HL-60/S4 treated with phorbol 12-myristate 13-acetate at 8.2 ng/mL for 4 days and 3 days (cell line): Measurements from ENCODE around the gene ODC1.
"Not testable (repeated sequence)": the region's sequence is repeated elsewhere in the genome, so short reads cannot be mapped to it uniquely, and the experiment has no call there.

ENCODE experiments used
- in situ Hi-C: fragments of 300-500 bp; cut with MboI; formaldehyde crosslinking; loops from 2 replicates; pipeline ENCODE4 v1.15.0; 2022; ENCODE audit warnings: low sequenced_read_pairs

The ODC1 gene

DNA sequence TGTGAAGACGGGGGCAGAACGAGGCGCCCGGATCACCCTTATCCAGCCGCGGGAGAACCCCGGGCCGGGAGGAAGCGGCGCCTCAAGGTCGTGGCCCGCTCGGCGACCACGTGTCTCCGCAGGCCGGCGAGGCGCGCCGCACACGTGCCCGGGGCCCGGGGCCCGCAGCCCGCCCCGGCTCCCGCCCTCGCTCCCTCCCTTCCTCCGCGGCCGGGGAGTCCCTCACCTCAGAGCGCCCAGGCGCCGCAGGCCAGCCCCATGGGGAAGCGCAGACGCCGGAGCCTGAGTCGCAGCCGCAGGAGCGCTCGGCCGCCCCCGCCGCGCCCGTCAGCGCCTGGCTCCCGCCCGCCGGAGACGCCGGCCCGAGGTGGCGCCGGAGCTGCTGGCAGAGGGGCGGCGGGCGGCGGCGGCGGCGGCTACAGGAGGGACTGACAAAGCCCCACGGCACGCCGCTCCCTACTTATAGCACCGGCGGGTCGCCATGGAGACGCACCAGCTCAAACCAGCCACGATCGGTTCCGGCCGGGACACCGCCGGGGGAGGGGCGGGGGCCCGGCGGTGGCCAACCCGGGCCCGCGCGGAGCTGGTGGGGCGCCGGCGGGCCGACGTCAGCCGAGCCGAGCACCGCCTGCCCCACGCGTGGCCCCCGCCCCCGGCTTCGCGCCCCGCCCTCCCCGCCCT, at the start of gene ODC1:
Gene ODC1 (minus strand): TSS at position 433 of the 681 bp plus-strand sequence. CDS start 3,295 bp downstream, outside the sequence.
- in situ Hi-C loops: no loop called here

DNA sequence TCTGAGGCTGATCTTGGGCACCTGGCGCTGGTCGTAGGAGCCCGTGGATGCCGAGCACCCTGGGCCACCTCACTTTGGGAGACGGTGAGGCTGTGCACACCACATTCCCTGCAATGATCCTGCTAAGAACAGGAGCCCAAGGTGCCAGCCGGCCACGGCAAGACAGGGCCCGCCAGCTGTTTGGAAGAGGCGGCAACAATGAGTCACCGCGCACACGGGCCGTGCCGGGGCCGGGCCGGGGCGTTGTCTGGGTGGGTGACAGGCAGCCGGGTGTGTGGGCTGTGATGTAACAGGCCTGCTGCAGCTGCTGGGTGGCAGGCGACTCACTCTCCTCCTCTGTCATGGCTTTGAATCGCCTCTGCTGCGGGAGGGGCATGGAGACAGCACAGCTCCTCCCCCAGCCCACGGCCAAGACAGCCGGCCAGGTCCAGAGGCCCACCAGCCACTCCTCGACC, 49.7 kb upstream of the ODC1 start:
- in situ Hi-C loops: no loop called here

DNA sequence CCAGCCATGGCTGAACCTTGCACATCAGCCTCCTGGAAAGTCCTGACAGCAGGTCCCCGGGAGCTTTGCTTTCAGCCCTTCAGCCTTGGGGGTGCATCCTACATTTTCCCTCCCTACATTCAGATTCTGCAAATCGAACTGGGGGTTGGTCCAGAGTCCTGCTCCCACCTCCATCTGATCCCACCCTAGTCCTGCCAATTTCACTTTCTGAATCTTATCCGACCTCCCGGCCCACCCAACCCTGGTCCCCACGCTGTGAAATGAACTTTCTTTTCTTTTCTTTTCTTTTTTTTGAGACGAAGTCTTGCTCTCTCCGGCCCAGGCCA, 47.8 kb upstream of the ODC1 start:
- in situ Hi-C loops: no loop called here

DNA sequence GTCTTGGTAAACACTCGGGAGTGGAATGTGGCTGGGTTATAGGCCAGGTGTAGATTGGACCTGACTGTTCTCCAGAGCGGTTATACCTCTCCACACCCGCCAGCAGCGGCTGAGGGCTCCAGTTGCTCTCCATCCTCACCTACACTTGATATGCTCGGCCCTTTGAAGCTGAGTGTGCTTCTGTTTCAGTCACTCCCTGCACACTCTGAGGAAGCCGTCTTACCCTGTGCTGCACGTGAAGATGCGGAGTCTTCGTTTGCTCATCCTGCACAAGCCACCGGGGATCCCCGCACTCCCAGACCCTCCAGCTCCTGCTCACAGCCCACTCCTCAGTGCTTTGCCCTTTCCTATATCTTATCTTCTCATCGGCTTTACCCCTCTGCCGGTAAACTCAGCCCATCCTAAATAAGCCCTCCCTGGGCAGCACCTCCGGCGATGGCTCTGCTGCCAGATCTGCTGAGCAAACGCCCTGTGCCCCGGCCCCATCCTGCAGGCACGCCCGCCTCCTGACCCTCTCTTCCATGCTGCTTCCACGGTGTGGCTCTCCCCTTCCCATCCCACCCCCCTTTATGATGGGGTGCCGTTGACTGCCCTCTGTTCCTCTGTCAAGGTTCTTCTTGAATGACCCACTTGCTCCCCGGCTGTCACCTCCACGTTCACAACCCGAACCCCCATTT, 47.3 kb upstream of the ODC1 start:
- in situ Hi-C loops: no loop called here

DNA sequence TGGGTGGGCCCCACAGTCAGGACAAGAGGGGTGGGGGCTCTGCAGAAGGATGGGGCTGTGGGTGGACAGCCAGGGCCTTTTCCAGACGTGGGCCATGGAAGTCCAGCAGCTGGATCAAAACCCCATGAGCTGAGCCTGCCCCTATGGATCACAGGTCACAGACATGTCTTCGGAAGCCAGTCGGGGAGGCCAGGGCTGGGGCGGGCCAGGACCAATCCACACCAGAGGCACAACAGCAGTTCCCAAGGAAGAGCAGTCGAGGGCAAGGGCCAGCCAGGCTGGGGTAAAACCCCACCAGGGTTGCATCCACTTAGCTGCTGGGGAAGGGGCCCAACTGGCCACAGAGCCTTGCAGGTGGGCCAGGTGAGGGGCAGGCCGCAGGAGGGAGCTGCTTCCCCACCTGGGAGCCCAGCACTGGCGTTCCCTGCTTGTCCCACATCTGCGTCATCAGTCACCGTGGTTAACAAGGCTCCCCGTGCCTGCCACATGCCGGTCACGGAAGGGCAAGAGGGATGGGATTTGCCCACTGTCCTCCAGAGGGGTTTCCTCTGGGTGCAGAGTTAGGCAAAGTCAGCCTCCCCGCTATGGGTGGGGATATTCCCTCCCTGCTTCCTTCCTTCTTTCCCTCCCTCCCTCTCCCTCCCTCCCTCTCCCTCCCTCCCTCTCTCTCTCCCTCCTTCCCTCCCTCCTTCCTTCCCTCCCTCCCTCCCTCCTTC, 46.4 kb upstream of the ODC1 start:
- in situ Hi-C loops: no loop called here

DNA sequence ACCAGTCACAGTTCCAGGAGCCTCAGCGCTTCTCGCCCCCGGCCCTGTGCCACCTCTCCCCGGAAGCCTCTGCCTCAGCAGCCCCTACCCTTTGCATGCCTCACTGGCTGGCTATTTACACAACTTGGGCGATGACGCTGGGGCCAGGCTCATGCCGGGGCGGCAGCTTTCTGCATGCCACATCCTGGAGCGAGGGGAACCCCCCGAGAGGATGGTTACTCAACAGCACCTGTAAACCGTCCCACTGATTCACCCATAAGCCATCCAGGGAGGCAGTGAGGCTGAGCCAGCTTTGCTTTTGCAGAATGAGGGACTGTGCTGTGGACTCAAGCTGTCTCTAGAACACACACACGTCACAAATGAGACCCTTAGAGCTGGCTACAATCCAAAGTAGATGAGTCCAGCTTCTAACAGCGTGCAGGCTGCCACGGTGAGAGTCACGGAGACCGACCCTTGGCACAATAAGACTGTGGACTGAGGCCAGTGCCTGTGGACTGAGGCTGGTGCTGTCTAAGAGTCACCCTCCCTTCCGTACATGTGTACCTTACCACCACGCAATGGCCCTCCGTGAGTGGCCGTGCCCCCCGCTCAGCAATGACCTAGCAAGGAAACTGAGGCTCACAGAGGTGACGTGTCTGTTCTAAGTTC, 45.6 kb upstream of the ODC1 start:
- in situ Hi-C loops: no loop called here

DNA sequence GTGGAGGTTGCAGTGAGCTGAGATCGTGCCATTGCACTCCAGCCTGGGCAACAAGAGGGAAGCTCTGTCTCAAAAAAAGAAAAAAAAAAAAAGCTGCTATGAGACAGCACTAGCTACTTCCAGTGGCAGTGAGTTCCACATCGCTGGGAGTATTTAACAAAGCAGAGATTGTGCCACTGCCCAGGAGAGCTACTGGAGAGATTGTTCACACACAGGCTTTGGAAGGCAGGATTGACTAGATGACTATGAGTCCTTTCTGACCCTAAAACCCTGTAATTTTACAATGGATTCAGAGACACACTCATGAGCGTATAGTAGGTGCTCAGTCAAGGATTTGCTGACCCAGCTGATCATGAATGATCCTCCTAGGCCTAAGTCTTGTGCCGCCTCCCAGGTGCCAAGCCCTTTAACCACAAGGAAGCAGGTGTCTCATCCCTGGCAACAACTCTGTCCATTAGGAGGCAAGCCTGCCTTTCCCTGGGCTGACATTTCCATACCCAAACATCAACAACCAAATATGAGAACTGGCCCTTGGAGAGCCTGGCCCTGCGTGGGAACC, 45.0 kb upstream of the ODC1 start:
- in situ Hi-C loops: no loop called here

DNA sequence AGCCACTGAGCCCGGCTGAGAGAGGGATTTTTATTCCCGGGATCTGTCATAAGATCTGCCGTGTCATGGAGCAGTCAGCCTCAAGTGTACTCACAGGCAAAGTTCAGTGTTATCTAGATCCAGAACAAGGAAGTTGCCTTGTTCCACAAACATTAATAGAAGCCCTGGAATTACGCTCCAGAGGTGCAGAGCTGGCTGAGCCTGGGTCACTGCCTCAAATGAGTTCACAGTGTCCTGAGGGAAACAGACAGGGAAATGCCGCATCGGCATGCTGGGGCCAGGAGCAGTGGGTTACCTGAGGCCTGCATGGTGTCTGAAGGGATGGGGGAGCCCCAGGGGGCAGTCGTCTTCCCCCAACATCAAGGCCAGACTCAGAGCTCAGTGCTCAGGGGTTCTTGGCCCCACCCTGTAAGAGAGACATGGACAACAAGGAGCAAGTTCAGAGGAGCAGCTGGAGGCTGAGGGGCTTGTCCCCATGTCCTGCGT, 42.7 kb upstream of the ODC1 start:
- in situ Hi-C loops: no loop called here

DNA sequence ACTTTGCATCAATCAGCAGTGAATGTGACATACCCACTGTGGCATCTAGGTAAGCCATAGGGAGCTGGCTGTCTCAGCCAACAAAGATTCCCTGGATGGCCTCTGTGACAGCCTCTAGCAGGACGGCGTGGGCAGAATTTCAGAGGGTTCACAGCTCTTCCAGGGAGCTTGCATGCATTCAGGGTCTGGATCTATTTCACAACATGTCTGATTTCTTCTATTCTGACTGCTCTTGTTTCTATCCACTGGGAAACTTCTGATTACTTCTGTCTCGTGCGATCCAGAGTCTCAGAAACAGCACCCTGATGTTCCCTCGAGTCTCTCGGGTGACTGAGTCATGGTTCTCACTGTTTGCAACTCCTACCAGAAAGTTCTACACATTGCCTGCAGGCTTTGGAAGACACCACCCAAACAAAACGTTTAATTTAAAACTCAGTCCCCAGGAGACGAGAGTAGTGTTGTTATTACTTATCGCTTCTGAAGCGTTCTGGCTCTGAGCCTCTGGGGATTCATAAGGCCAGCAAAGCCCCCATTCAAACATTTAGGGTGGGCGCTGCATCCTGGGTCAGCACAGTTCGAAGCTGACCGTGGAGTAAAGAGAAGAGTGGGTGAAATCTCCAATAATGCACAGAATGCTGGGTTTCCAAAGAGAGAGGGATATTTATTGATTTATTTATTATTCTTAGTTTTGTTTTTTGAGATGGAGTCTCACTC, 41.9 kb upstream of the ODC1 start:
- in situ Hi-C loops: no loop called here

DNA sequence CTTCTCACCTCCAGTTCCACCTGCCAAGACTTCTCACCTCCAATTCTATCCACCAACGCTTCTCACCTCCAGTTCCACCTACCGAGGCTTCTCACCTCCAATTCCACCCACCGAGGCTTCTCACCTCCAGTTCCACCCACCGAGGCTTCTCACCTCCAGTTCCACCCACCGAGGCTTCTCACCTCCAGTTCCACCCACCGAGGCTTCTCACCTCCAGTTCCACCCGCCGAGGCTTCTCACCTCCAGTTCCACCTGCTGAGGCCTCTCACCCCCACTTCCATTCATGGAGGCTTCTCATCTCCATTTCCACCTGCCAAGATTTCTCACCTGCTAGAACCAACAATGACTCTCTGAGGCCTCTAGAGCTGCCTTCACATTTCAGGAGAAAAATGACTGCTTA, 40.0 kb upstream of the ODC1 start:
- in situ Hi-C loops: not testable (repeated sequence)

DNA sequence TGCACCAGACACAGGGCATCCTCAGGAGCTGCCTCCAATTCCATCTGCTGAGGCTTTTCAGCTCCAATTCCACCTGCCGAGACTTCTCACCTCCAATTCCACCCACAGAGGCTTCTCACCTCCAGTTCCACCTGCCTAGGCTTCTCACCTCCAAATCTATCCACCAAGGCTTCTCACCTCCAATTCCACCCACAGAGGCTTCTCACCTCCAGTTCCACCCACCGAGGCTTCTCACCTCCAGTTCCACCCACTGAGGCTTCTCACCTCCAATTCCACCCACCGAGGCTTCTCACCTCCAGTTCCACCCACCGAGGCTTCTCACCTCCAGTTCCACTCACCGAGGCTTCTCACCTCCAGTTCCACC, 39.6 kb upstream of the ODC1 start:
- in situ Hi-C loops: not testable (repeated sequence)

DNA sequence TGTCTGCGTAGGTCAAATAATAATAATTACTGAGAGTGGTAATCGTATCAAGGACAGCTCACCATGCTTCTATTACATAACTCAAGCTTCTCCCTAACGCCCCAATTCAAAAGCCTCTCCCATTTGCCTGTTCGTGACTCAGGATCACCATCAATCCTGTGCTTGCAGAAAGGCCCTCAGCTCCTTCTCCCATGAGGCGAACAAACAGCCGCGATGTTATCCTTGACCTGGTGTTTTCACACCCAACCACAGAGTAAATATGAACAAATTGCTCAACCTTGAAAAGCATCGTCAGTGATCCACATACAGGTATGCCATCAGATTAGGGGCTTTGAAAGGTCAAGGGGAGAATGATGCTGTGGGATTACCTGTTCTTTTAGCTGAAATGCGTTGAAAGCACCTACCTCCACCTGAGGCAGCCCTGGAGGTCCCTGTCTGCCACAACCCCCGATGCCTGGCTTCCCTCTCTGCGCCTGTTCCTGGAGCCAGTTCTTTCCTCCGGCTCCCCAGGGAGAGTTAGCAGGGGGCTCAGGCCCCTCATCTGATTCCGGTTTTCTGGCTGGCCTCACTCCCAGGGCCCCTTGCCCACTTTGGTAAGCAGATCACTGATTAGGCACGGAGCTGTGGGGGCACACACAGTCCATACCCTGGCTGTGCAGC, 39.1 kb upstream of the ODC1 start:
- in situ Hi-C loops: no loop called here

DNA sequence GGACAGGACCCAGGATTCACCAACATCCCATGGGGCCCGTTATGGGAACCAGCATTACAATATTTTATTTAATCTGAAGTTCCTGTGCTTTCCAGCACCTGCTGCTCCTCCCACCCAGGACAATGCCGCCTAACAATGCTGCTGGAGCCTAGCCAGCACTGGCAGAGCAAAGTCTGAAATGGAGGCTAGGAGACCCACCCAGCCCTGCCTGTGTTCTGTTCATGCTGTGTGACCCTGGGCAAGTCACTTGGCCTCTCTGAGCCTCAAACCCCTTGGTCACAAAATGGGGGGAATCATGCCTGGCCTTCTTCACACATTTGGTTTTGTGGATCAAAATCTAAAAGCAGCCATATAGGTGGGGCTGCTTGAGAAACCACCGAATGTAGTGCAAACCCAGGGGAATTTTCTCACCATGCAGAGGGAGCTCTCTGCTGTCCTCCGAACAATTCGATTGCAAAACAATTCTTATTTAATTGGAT, 38.5 kb upstream of the ODC1 start:
- in situ Hi-C loops: no loop called here

DNA sequence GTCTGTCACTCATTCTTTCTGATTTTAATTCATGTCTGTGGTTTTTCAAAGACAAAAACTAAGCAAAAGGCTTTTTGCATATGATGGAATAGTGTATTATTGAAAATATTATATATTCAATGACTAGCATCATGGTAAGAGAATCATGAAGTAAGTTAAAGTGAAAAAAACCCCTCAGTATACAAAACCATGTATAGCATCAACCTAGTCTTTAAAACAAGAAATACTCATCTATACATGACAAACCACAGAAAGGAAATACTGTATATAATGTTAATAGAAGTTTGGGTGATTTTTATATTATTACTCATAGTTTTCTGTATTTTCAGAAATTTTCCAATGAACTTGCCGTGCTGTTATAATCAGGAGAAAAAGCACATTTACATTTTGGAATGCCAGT, 38.0 kb upstream of the ODC1 start:
- in situ Hi-C loops: no loop called here

DNA sequence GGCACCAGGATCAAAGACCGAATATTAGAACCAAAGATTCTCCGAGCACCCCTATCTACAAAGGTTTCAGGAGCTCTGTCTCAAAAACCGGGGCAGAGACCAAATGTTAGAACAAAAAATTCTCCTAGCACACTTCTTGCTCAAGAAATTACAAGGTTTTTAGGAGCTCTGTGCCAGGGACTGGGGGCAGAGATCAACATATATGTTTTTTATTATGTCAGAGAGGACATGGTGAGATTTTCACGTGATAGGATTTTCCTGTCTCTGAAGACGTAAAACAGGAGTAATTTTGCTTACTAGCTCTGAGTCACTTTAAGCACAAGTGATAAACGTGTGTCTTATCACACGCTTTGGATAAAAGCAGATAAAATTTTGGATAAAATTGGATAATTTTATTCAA, 34.8 kb upstream of the ODC1 start:
- in situ Hi-C loops: no loop called here

DNA sequence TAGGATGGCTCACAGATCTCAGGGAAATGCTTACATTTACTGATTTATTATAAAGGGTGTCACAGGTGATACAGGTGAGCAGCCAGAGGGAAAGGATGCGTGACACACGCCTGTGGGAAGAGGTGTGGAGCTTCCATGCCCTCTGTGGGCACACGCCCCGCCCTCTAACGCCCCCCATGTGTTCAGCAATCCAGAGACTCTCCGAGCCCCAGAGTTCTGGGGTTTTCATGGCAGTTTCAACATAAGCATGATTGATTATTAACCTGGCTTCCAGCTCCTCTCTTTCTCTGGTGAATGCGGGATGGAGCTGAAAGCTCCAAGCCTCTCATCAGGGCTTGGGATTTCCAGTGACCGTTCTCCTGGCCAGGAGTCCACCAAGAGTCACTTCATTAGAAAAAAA, 34.3 kb upstream of the ODC1 start:
- in situ Hi-C loops: no loop called here

DNA sequence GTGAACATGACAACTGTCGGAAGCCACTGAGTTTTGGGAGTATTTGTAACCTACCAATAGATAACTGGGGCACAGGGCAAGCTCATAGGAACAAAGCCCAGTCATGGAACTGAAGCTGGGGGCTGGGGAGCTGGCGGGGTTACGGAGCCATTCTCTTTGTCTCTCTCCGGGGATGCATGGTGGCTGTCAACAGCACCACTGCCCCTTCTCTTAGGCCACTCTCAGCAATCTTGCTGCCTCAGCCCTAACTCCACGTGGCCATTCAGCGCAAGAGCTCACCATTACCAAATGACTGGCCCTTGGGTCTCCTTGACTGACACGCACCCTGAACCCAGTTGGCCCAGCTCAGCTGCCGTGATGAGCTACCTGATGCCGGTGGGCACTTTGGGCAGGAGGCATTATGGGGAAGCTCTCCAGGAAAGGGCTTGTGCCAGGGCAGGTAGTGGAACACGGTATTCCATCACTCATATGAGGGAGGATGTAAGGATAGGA, 33.6 kb upstream of the ODC1 start:
- in situ Hi-C loops: no loop called here

DNA sequence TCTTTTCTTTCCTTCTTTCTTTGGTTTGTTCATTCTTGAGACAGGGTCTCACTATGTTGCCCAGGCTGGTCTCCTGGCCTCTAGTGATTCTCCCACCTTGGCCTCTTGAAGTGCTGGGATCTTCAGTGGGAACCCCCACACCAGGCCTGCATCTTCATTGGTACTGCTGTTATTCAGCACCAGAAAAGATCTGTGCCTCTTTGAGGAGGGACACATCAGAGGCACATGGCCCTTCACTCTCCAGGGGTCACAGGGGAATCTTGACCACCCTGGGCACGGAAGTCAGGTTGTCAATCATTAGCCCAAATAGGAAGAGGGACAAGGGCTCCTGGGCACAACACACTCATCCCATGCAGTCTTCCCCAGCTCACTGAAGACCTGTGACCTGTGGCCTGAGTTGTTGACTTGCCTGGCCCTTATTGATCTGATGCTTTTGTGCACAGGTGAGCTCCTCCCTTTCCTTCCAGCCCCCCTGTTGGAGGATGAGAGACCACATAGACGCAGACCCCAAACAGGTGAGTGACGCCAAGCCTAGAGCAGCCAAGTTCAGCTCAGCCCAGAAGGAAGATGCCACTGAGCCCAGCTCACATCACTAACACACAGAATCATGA, 33.0 kb upstream of the ODC1 start:
- in situ Hi-C loops: no loop called here

DNA sequence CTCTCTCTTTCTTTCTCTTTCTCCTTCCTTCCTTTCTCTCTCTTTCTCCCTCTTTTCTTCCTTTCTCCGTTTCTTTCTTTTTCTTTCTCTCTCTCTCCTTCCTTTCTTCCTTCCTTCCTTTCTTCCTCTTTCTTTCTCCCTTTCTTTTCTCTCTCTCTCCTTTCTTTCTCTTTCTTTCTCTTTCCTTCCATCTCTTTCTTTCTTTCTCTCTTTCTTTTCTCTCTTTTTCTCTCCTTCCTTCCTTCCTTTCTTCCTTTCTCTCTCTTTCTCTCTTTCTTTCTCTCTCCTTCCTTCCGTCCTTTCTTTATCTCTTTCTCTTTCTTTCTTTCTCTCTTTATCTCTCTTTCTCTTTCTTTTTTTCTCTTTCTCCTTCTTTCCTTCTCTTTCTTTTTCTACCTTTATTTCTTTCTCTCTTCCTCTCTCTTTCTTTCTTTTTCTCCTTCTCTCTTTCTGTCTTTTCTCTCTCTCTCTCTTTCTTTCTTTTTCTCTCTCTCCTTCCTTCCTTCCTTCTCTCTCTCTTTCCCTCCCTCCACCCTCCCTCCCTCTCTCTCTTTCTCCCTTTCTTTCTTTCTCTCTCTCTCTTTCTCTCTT, 32.3 kb upstream of the ODC1 start:
- in situ Hi-C loops: no loop called here
